Liver (tissue), 9 donors: ENCODE data around the gene NLGN3. TPM values are rescaled to one million over a fixed set of nuclear protein-coding genes. Genes with fewer than 3 reads are reported as not detected.

Experiments used
- DNase-seq: peaks from one replicate; pipeline ENCODE4 v3.0.0-alpha.2; 2017; ENCODE audit warnings: low spot score
- H3K27ac ChIP-seq, 2 donors: one replicate each; pipeline ENCODE4 v1.7.0; 2013; ENCODE audit warnings: inconsistent platforms in 2 of 2, low read length in 2 of 2, control low read depth in 1 of 2, low read depth in 1 of 2, mild to moderate bottlenecking in 1 of 2
- H3K27me3 ChIP-seq, 4 donors: one replicate each; pipeline versions ENCODE4 v1.6.1 to v1.7.0; 2013; ENCODE audit warnings: low read length in 3 of 4, inconsistent platforms in 1 of 4, mild to moderate bottlenecking in 1 of 4, moderate library complexity in 1 of 4; ENCODE audit not compliant: control insufficient read depth in 4 of 4, insufficient read depth in 4 of 4
- H3K36me3 ChIP-seq, 4 donors: one replicate each; pipeline versions ENCODE4 v1.6.1 to v1.7.0; 2013; ENCODE audit warnings: low read length in 3 of 4, mild to moderate bottlenecking in 3 of 4, low read depth in 1 of 4, moderate library complexity in 1 of 4; ENCODE audit not compliant: control insufficient read depth in 4 of 4, insufficient read depth in 3 of 4
- H3K4me1 ChIP-seq, 4 donors: one replicate each; pipeline versions ENCODE4 v1.6.1 to v1.7.0; 2013; ENCODE audit warnings: low read length in 3 of 4, mild to moderate bottlenecking in 3 of 4, moderate library complexity in 1 of 4; ENCODE audit not compliant: control insufficient read depth in 4 of 4, insufficient read depth in 4 of 4
- H3K4me3 ChIP-seq, 3 donors: one replicate each; pipeline versions ENCODE4 v1.6.1 to v1.7.0; 2013; ENCODE audit warnings: low read length in 3 of 3, control low read depth in 1 of 3, low read depth in 1 of 3, mild to moderate bottlenecking in 1 of 3
- H3K9ac ChIP-seq, 2 donors: one replicate each; pipeline ENCODE4 v1.7.0; 2013; ENCODE audit warnings: low read length in 2 of 2, mild to moderate bottlenecking in 2 of 2, moderate library complexity in 2 of 2, control low read depth in 1 of 2, low read depth in 1 of 2
- H3K9me3 ChIP-seq, 4 donors: one replicate each; pipeline versions ENCODE4 v1.6.1 to v1.7.0; 2013; ENCODE audit warnings: low read length in 3 of 4; ENCODE audit not compliant: control insufficient read depth in 4 of 4
- EGR1 ChIP-seq, 2 donors: IDR thresholded peaks; 2 replicates each; pipeline ENCODE4 v1.6.1; 2016 to 2018; ENCODE audit warnings: antibody characterized with exemption in 2 of 2, low read depth in 2 of 2
- FOXA2 ChIP-seq: IDR thresholded peaks from 2 replicates; pipeline ENCODE4 v1.6.1; 2016; ENCODE audit warnings: antibody characterized with exemption
- HNF4A ChIP-seq, 2 donors: conservative IDR thresholded peaks; 2 replicates each; pipeline ENCODE4 v1.6.1; 2016; ENCODE audit warnings: antibody characterized with exemption in 2 of 2, mild to moderate bottlenecking in 2 of 2
- RAD21 ChIP-seq, 2 donors: IDR thresholded peaks; 2 replicates each; pipeline ENCODE4 v1.6.1; 2016; ENCODE audit warnings: antibody characterized with exemption in 2 of 2, mild to moderate bottlenecking in 2 of 2
- RXRA ChIP-seq, 2 donors: IDR thresholded peaks; 2 replicates each; pipeline ENCODE4 v1.6.1; 2017 to 2018; ENCODE audit warnings: antibody characterized with exemption in 2 of 2, mild to moderate bottlenecking in 1 of 2
- YY1 ChIP-seq: IDR thresholded peaks from 2 replicates; pipeline ENCODE4 v1.6.1; 2016; ENCODE audit warnings: antibody characterized with exemption, mild to moderate bottlenecking
- WGBS: extraction: QIAGEN DNeasy Blood & Tissue Kit; methylation state at CpG from one replicate; pipeline ENCODE4 v1.1.7; 2013; 5-methylcytosine and 5-hydroxymethylcytosine counted together
- polyA plus RNA-seq, 2 donors: library from polyadenylated mRNA; stranded (reverse) in 1 of 2; unstranded in 1 of 2; fragments of 200-250 nt in 1 of 2; fragments of >200 nt in 1 of 2; fragmentation: Nextera tagmentation in 1 of 2; extraction: Ambion mirVana in 1 of 2; gene quantifications; one replicate each; pipeline versions ENCODE4 v1.2.1 to v1.2.3, GENCODE V29; 2013 to 2015
- total RNA-seq, 2 donors: library from RNA; depleted of rRNA; stranded (reverse); fragments of >200 nt; gene quantifications; one replicate each; pipeline ENCODE4 v1.2.3, GENCODE V29; 2014
- TF ChIP-seq, protein P1 (sequence below): IDR thresholded peaks from 2 replicates; pipeline ENCODE4 v1.6.1; 2016; ENCODE audit warnings: antibody characterized with exemption
- TF ChIP-seq, protein P2 (sequence below): IDR thresholded peaks from 2 replicates; pipeline ENCODE4 v1.6.1; 2016; ENCODE audit warnings: antibody characterized with exemption
- donor health status: healthy.
- donor health status: healthy.
- donor health status: healthy.
- donor health status: healthy.
- donor health status: healthy.

The NLGN3 gene
- total and polyA plus RNA-seq, 4 donors = 0.11 to 0.23 (median 0.15) TPM

DNA sequence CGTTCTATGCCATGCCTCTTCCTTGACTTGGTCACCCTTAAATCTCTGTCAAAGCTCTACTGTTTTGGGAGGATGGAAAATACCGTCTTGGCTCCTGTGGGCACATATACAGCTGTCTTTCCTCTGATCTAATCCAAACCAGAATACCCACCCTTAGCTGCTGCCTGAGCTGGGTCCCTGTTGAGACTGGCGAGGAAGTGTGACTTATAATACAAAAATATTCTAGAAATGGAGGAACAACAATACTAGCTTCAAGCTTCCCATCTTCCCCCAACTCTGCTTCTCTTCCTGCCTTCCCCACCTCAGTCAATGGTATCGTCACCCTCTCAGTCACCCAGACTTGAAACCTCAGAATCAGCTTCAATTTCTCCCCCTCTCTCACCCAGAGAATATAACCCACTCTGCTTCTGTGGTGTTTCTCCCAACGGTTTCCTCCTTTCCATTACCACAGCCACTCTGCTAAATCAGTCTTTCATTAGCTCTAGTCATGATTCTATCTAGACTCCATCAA lies 32.7 kb upstream of the NLGN3 start:
- no peaks in the 10 kb centered on the region for H3K27me3 ChIP-seq
- H3K36me3 ChIP-seq = no peaks in the 10 kb centered on the region
- H3K9me3 ChIP-seq = no peaks in the 10 kb centered on the region
- no peak overlapping the region for H3K4me3 ChIP-seq
- DNase-seq = no peak
- no peak for TF ChIP-seq RAD21 (IDR thresholded peaks at IDR 0.05)
- H3K27ac ChIP-seq = peak overlapping the region in 1 of 2 donors; percentile 42
- WGBS = 66% methylated on average over 5 of the region's 5 CpGs
- peak overlapping the region in 1 of 2 donors; percentile 59 for H3K9ac ChIP-seq
- H3K4me1 ChIP-seq = no peaks in the 10 kb centered on the region

DNA sequence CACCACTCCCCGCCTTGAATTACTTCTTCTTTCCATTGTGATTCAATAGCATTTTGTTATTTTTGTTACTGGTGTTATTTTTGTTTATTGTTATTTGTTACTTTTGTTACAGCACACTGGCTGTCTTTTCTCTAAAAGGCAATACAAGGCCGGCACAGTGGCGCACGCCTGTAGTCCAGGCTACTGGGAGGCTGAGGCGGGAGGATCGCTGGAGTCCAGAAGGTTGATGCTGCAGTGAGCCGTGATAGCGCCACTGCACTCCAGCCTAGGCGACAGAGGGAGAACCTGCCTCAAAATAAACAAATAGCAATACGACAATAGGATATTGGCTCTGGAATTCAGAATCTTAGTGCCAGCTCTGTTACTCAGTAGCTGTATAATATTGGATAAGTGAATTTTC lies 27.3 kb upstream of the NLGN3 start:
- Histone ChIP-seq H3K27me3 (no peaks in the 10 kb centered on the region), H3K4me3 (no peak overlapping the region), H3K9ac (no peak overlapping the region), H3K27ac (no peak overlapping the region), H3K4me1 (peaks cover 0 to 3% (median 2%) of the 10 kb centered on the region in 4 donors), H3K9me3 (peaks cover 0 to 2% (median under 1%) of the 10 kb centered on the region in 4 donors), H3K36me3 (peaks cover 3 to 10% (median 7%) of the 10 kb centered on the region in 4 donors)
- no peak for DNase-seq
- 79% methylated on average over 10 of the region's 10 CpGs for WGBS
- TF ChIP-seq HNF4A (conservative IDR thresholded peaks at IDR 0.05) (no peak), FOXA2 (no peak), EGR1 (IDR thresholded peaks at IDR 0.05; ENCODE audit: low read depth in 2 of 2) (no peak)
- TF ChIP-seq, protein P1, sequence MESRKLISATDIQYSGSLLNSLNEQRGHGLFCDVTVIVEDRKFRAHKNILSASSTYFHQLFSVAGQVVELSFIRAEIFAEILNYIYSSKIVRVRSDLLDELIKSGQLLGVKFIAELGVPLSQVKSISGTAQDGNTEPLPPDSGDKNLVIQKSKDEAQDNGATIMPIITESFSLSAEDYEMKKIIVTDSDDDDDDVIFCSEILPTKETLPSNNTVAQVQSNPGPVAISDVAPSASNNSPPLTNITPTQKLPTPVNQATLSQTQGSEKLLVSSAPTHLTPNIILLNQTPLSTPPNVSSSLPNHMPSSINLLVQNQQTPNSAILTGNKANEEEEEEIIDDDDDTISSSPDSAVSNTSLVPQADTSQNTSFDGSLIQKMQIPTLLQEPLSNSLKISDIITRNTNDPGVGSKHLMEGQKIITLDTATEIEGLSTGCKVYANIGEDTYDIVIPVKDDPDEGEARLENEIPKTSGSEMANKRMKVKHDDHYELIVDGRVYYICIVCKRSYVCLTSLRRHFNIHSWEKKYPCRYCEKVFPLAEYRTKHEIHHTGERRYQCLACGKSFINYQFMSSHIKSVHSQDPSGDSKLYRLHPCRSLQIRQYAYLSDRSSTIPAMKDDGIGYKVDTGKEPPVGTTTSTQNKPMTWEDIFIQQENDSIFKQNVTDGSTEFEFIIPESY = no peak
- TF ChIP-seq, protein P2, sequence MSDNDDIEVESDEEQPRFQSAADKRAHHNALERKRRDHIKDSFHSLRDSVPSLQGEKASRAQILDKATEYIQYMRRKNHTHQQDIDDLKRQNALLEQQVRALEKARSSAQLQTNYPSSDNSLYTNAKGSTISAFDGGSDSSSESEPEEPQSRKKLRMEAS = no peak

- Histone ChIP-seq H3K27me3 (no peaks in the 10 kb centered on the region), H3K27ac (peak within 1 kb of the TSS; percentile 54 to 72), H3K9ac (peak within 1 kb of the TSS; percentile 79 to 81), H3K4me1 (peaks cover 0 to 3% (median 2%) of the 10 kb centered on the region in 4 donors), H3K4me3 (peak within 1 kb of the TSS; percentile 69 to 87 (median 79)), H3K9me3 (peaks cover 0 to 2% (median under 1%) of the 10 kb centered on the region in 4 donors), H3K36me3 (peaks cover 6 to 19% (median 14%) of the 10 kb centered on the region in 4 donors)
- 1% methylated on average over 56 of the region's 56 CpGs for WGBS
- TF ChIP-seq RXRA (IDR thresholded peaks at IDR 0.05) = no peak
- peak; percentile 89 for TF ChIP-seq YY1
- TF ChIP-seq RAD21 (IDR thresholded peaks at IDR 0.05) = peak in 1 of 2 donors; percentile 9
- TF ChIP-seq, protein P1 = peak; percentile 21
- peak; percentile 82 for DNase-seq
These were observed 26.3 kb upstream of the NLGN3 start, which contains the start of gene MED12 for GRCh38 chrX:71118032-71118984. Gene MED12 (plus strand): TSS chrX:71118596. CDS start chrX:71118755, 159 bp downstream.
